SK-N-SH (cell line): ENCODE measurements around the gene ELOVL6. TPM values are rescaled to one million over a fixed set of nuclear protein-coding genes. Genes with fewer than 3 reads are reported as not detected.

Experiments used
- CTCF ChIA-PET: fragments of 300-600, 350-600 bp; formaldehyde crosslinking; extraction: SDS; loops from one replicate; lab custom pipeline; 2021; lab: Yijun Ruan, JAX
- POLR2A ChIA-PET: fragments of 350-600 bp; sonication (Branson Sonifier 250); formaldehyde crosslinking; extraction: SDS; loops from one replicate; lab custom pipeline; 2020; ENCODE audit warnings: antibody characterized with exemption, inconsistent platforms; lab: Yijun Ruan, JAX
- DNase-seq: peaks from one replicate; pipeline ENCODE4 v3.0.0; 2012
- H2AFZ ChIP-seq: fragments of 200-600 bp; sonication (generic); 2 replicates; pipeline ENCODE4 v1.8.1; 2016; ENCODE audit warnings: antibody characterized with exemption, mild to moderate bottlenecking, low read depth
- H3F3A ChIP-seq: fragments of 200-600 bp; sonication (generic); replicated peaks from 2 replicates; pipeline ENCODE3; 2016; ENCODE audit warnings: antibody characterized with exemption, mild to moderate bottlenecking; ENCODE audit not compliant: insufficient read depth
- H3K27ac ChIP-seq, 2 experiments: fragments of 200-500 bp in 1 of 2; fragments of 200-600 bp in 1 of 2; sonication (Bioruptor generic) in 1 of 2; sonication (generic), shearing (Covaris generic) in 1 of 2; 2 replicates each; pipeline versions ENCODE4 v1.5.1 to v1.6.1; 2014 to 2016; ENCODE audit warnings: low read depth in 2 of 2, inconsistent platforms in 1 of 2, low read length in 1 of 2, mild to moderate bottlenecking in 1 of 2, mixed read lengths in 1 of 2
- H3K27me3 ChIP-seq: fragments of 200-600 bp; sonication (generic), shearing (Covaris generic); 2 replicates; pipeline ENCODE4 v1.6.1; 2016; ENCODE audit warnings: mixed run types; ENCODE audit not compliant: insufficient read depth
- H3K36me3 ChIP-seq, 2 experiments: fragments of 200-500 bp in 1 of 2; fragments of 200-600 bp in 1 of 2; sonication (Bioruptor generic) in 1 of 2; sonication (generic) in 1 of 2; replicated peaks in 1 of 2; 2 replicates each; pipeline versions ENCODE3 to v1.5.1; 2014 to 2016; ENCODE audit warnings: low read length in 1 of 2, mild to moderate bottlenecking in 1 of 2; ENCODE audit not compliant: insufficient read depth in 2 of 2, control insufficient read depth in 1 of 2
- H3K4me1 ChIP-seq, 2 experiments: fragments of 200-500 bp in 1 of 2; fragments of 200-600 bp in 1 of 2; sonication (Bioruptor generic) in 1 of 2; sonication (generic), shearing (Covaris generic) in 1 of 2; 2 replicates each; pipeline versions ENCODE4 v1.5.1 to v1.6.1; 2014 to 2016; ENCODE audit warnings: low read depth in 1 of 2, low read length in 1 of 2, mixed run types in 1 of 2; ENCODE audit not compliant: insufficient read depth in 2 of 2, control insufficient read depth in 1 of 2
- H3K4me2 ChIP-seq: fragments of 200-600 bp; sonication (generic), shearing (Covaris generic); 2 replicates; pipeline ENCODE4 v1.6.1; 2017; ENCODE audit warnings: mixed run types
- H3K4me3 ChIP-seq, 2 experiments: fragments of 200-500 bp in 1 of 2; fragments of 200-600 bp in 1 of 2; sonication (Bioruptor generic) in 1 of 2; sonication (generic), shearing (Covaris generic) in 1 of 2; 2 replicates each; pipeline versions ENCODE4 v1.5.1 to v1.8.1; 2014 to 2016; ENCODE audit warnings: low read depth in 2 of 2, inconsistent platforms in 1 of 2, low read length in 1 of 2, mild to moderate bottlenecking in 1 of 2, mixed read lengths in 1 of 2, moderate library complexity in 1 of 2
- H3K79me2 ChIP-seq: fragments of 200-600 bp; sonication (generic); 2 replicates; pipeline ENCODE4 v1.8.1; 2017; ENCODE audit warnings: mild to moderate bottlenecking; ENCODE audit not compliant: insufficient read depth
- H3K9ac ChIP-seq: fragments of 200-600 bp; sonication (generic); 2 replicates; pipeline ENCODE4 v1.6.1; 2017; ENCODE audit warnings: mixed run types
- H3K9me2 ChIP-seq: fragments of 200-600 bp; sonication (generic); 2 replicates; pipeline ENCODE4 v1.6.1; 2017; ENCODE audit warnings: mixed run types
- H3K9me3 ChIP-seq: fragments of 200-600 bp; sonication (generic); 2 replicates; pipeline ENCODE4 v1.6.1; 2017; ENCODE audit warnings: mixed run types, mild to moderate bottlenecking, moderate library complexity
- H4K20me1 ChIP-seq: fragments of 200-600 bp; sonication (generic); 2 replicates; pipeline ENCODE4 v1.6.1; 2017; ENCODE audit warnings: mild to moderate bottlenecking, mixed run types; ENCODE audit not compliant: insufficient read depth
- ELF1 ChIP-seq: IDR thresholded peaks from 2 replicates; pipeline ENCODE4 v1.4.0; 2012
- EP300 ChIP-seq, 2 experiments: IDR thresholded peaks; 2 replicates each; pipeline versions ENCODE4 v1.4.0 to v1.6.1; 2012; ENCODE audit warnings: borderline replicate concordance in 1 of 2, low read depth in 1 of 2, low read length in 1 of 2
- EZH2phosphoT487 ChIP-seq: fragments of 200-600 bp; sonication (generic); IDR thresholded peaks from 2 replicates; pipeline ENCODE4 v1.6.1; 2017; ENCODE audit warnings: low read depth, mixed run types, mild to moderate bottlenecking, antibody characterized with exemption, moderate library complexity, borderline replicate concordance
- FOSL2 ChIP-seq: IDR thresholded peaks from 2 replicates; pipeline ENCODE4 v1.4.0; 2012; ENCODE audit warnings: low read depth, mild to moderate bottlenecking, moderate library complexity, borderline replicate concordance
- MEF2A ChIP-seq: IDR thresholded peaks from 2 replicates; pipeline ENCODE4 v1.4.0; 2012; ENCODE audit warnings: low read depth, borderline replicate concordance
- MXI1 ChIP-seq: IDR thresholded peaks from 2 replicates; pipeline ENCODE4 v1.6.1; 2012; ENCODE audit warnings: mild to moderate bottlenecking, low read depth, low read length, improper control_type of control experiment
- NRF1 ChIP-seq: IDR thresholded peaks from 2 replicates; pipeline ENCODE4 v1.6.1; 2012; ENCODE audit warnings: low read depth, mild to moderate bottlenecking, low read length
- RAD21 ChIP-seq: IDR thresholded peaks from 2 replicates; pipeline ENCODE4 v1.6.1; 2012; ENCODE audit warnings: mild to moderate bottlenecking, low read length
- RCOR1 ChIP-seq: fragments of 150-350 bp; IDR thresholded peaks from 2 replicates; pipeline ENCODE4 v1.6.1; 2017; ENCODE audit warnings: antibody characterized with exemption, low read length
- RXRA ChIP-seq: IDR thresholded peaks from 2 replicates; pipeline ENCODE4 v1.4.0; 2012; ENCODE audit warnings: low read depth, mild to moderate bottlenecking, borderline replicate concordance
- TCF12 ChIP-seq: IDR thresholded peaks from 2 replicates; pipeline ENCODE4 v1.4.0; 2012
- WGBS: methylation state at CpG from one replicate; pipeline ENCODE4 v1.1.6; 2017; ENCODE audit warnings: low lambda C conversion rate; 5-methylcytosine and 5-hydroxymethylcytosine counted together
- polyA plus RNA-seq, 3 experiments: library from polyadenylated mRNA; depleted of rRNA; stranded (reverse); fragments of >200 nt; gene quantifications; 2 replicates each; pipeline ENCODE4 v1.2.3, GENCODE V29; 2012
- TF ChIP-seq, protein P1 (sequence below): IDR thresholded peaks from 2 replicates; pipeline ENCODE4 v1.6.1; 2012; ENCODE audit warnings: mild to moderate bottlenecking, low read depth, low read length, moderate library complexity
- TF ChIP-seq, protein P2 (sequence below): fragments of 150-350 bp; IDR thresholded peaks from 2 replicates; pipeline ENCODE4 v1.6.1; 2016; ENCODE audit warnings: mild to moderate bottlenecking, low read depth, low read length
- TF ChIP-seq, protein P3 (sequence below): IDR thresholded peaks from 2 replicates; pipeline ENCODE4; 2012

Gene ELOVL6
- polyA plus RNA-seq, 1 of the 3 experiments (the other 2 are of a cell fraction): 9.0 TPM

DNA sequence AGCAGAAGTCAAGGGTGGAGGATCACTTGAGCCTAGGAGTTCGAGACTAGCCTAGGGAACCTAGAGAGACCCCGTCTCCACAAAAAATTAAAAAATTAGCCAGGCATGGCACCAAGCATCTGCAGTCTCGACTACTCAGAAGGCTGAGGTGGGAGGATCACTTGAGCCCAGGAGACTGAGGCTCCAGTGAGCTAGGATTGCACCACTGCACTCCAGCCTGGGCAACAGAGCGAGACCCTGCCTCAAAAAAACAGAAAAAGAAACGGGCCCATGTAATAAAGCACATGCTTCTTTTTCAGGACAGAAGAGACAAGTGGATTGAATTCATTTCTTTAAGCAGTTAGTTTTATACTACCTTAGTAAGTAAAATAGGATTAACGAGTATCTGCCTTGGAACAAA, 42.0 kb downstream of the ELOVL6 start:
- ChIA-PET CTCF (no interaction called here), POLR2A (no interaction called here)
- Histone ChIP-seq H3K4me3 (no peak overlapping the region), H3K36me3 (no peaks in the 10 kb centered on the region), H3K27me3 (no peaks in the 10 kb centered on the region), H3K27ac (no peak overlapping the region), H3K9me2 (no peaks in the 10 kb centered on the region), H3F3A (peaks cover 4% of the 10 kb centered on the region), H3K4me1 (peaks cover 0 to 15% of the 10 kb centered on the region in 2 experiments; a peak in 2 of 4 replicates), H3K79me2 (no peaks in the 10 kb centered on the region), H4K20me1 (no peaks in the 10 kb centered on the region), H3K9ac (no peak overlapping the region), H2AFZ (no peak overlapping the region), H3K4me2 (no peak overlapping the region), H3K9me3 (no peaks in the 10 kb centered on the region)
- TF ChIP-seq NRF1 (no peak), TCF12 (no peak), RCOR1 (no peak), RAD21 (no peak), FOSL2 (no peak), ELF1 (no peak), EP300 (IDR thresholded peaks at IDR 0.05; ENCODE audit: borderline replicate concordance in 1 of 2, low read depth in 1 of 2, low read length in 1 of 2) (no peak), RXRA (no peak), EZH2phosphoT487 (no peak), MEF2A (no peak), MXI1 (no peak)
- TF ChIP-seq, protein P1, sequence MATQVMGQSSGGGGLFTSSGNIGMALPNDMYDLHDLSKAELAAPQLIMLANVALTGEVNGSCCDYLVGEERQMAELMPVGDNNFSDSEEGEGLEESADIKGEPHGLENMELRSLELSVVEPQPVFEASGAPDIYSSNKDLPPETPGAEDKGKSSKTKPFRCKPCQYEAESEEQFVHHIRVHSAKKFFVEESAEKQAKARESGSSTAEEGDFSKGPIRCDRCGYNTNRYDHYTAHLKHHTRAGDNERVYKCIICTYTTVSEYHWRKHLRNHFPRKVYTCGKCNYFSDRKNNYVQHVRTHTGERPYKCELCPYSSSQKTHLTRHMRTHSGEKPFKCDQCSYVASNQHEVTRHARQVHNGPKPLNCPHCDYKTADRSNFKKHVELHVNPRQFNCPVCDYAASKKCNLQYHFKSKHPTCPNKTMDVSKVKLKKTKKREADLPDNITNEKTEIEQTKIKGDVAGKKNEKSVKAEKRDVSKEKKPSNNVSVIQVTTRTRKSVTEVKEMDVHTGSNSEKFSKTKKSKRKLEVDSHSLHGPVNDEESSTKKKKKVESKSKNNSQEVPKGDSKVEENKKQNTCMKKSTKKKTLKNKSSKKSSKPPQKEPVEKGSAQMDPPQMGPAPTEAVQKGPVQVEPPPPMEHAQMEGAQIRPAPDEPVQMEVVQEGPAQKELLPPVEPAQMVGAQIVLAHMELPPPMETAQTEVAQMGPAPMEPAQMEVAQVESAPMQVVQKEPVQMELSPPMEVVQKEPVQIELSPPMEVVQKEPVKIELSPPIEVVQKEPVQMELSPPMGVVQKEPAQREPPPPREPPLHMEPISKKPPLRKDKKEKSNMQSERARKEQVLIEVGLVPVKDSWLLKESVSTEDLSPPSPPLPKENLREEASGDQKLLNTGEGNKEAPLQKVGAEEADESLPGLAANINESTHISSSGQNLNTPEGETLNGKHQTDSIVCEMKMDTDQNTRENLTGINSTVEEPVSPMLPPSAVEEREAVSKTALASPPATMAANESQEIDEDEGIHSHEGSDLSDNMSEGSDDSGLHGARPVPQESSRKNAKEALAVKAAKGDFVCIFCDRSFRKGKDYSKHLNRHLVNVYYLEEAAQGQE: no peak
- TF ChIP-seq, protein P2, sequence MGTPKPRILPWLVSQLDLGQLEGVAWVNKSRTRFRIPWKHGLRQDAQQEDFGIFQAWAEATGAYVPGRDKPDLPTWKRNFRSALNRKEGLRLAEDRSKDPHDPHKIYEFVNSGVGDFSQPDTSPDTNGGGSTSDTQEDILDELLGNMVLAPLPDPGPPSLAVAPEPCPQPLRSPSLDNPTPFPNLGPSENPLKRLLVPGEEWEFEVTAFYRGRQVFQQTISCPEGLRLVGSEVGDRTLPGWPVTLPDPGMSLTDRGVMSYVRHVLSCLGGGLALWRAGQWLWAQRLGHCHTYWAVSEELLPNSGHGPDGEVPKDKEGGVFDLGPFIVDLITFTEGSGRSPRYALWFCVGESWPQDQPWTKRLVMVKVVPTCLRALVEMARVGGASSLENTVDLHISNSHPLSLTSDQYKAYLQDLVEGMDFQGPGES: no peak
- TF ChIP-seq, protein P3, sequence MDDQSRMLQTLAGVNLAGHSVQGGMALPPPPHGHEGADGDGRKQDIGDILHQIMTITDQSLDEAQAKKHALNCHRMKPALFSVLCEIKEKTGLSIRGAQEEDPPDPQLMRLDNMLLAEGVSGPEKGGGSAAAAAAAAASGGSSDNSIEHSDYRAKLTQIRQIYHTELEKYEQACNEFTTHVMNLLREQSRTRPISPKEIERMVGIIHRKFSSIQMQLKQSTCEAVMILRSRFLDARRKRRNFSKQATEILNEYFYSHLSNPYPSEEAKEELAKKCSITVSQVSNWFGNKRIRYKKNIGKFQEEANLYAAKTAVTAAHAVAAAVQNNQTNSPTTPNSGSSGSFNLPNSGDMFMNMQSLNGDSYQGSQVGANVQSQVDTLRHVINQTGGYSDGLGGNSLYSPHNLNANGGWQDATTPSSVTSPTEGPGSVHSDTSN: no peak
- no peak for DNase-seq
- WGBS: 94% methylated on average over 6 of the region's 6 CpGs
